K562 (cell line): ENCODE data around the gene TNRC6B. TPM values are rescaled to one million over a fixed set of nuclear protein-coding genes. Genes with fewer than 3 reads are reported as not detected.

Experiments
- ATAC-seq: fragments of 200-7000 bp; cut with Tn5 transposase; 3 replicates; pipeline ENCODE4 v1.9.1; 2020; ENCODE audit warnings: moderate library complexity
- BruUV-seq: library from RNA; stranded (reverse); fragments of 400-500 nt; replicated peaks from 2 replicates; lab custom pipeline; 2021; lab: Mats Ljungman, UMichigan
- CTCF ChIA-PET: fragments of 300-600 bp; formaldehyde crosslinking; extraction: SDS; loops from one replicate; lab custom pipeline; 2021; ENCODE audit warnings: low intra/inter-chr PET ratio; lab: Yijun Ruan, JAX
- POLR2A ChIA-PET: fragments of 300-600, 350-650 bp; sonication (Branson Sonifier 250); formaldehyde crosslinking; extraction: SDS; loops from one replicate; lab custom pipeline; 2021; ENCODE audit warnings: antibody characterized with exemption, inconsistent platforms; lab: Yijun Ruan, JAX
- DNase-seq, 4 experiments: peaks; one replicate each; pipeline versions ENCODE4 v3.0.0 to v3.0.0-alpha.2; 2011 to 2018; ENCODE audit warnings: low spot score in 3 of 4, mixed read lengths in 3 of 4; ENCODE audit errors: extremely low read depth in 1 of 4
- FAIRE-seq: peaks from 2 replicates; lab custom pipeline; 2011; peaks lifted over from hg19 to GRCh38; lab: Jason Lieb, UNC
- H2AFZ ChIP-seq: 2 replicates; pipeline ENCODE4 v1.6.0; 2011; ENCODE audit warnings: low read depth, low read length, control low read depth, inconsistent platforms
- H3K27ac ChIP-seq: fragments of 200-600 bp; 3 replicates; pipeline ENCODE4 v1.8.0; 2011; ENCODE audit warnings: low read depth, mild to moderate bottlenecking, control low read depth, inconsistent platforms, low read length, moderate library complexity, mixed read lengths; ENCODE audit errors: extremely low read depth
- H3K27me3 ChIP-seq, 2 experiments: fragments of 300-600 bp in 1 of 2; 2 replicates in 1 of 2; 3 replicates in 1 of 2; pipeline versions ENCODE4 v1.6.0 to v1.8.0; 2011; ENCODE audit warnings: inconsistent platforms in 2 of 2, low read length in 2 of 2, mild to moderate bottlenecking in 1 of 2, mixed read lengths in 1 of 2, moderate library complexity in 1 of 2; ENCODE audit not compliant: control insufficient read depth in 2 of 2, insufficient read depth in 2 of 2
- H3K36me3 ChIP-seq: fragments of 300-600 bp; 3 replicates; pipeline ENCODE4 v1.8.0; 2011; ENCODE audit warnings: mild to moderate bottlenecking, low read length, inconsistent platforms; ENCODE audit not compliant: control insufficient read depth, insufficient read depth
- H3K4me1 ChIP-seq, 2 experiments: fragments of 200-600 bp in 1 of 2; replicated peaks in 1 of 2; 2 replicates in 1 of 2; 3 replicates in 1 of 2; pipeline versions ENCODE4 v1.5.1 to v1.8.0; 2011; ENCODE audit warnings: inconsistent platforms in 2 of 2, low read length in 2 of 2, mild to moderate bottlenecking in 1 of 2, mixed read lengths in 1 of 2, moderate library complexity in 1 of 2; ENCODE audit not compliant: control insufficient read depth in 2 of 2, insufficient read depth in 2 of 2
- H3K4me2 ChIP-seq: 2 replicates; pipeline ENCODE4 v1.6.1; 2011; ENCODE audit warnings: low read length, control low read depth, inconsistent platforms, mixed read lengths; ENCODE audit not compliant: insufficient read depth
- H3K4me3 ChIP-seq: fragments of 200-600 bp; sonication (generic), shearing (Covaris generic); 2 replicates; pipeline ENCODE4 v1.5.1; 2016; ENCODE audit warnings: control low read depth, inconsistent platforms
- H3K79me2 ChIP-seq: fragments of 200-600 bp; 3 replicates; pipeline ENCODE4 v1.8.0; 2011; ENCODE audit warnings: low read length, inconsistent platforms; ENCODE audit not compliant: control insufficient read depth, insufficient read depth
- H3K9ac ChIP-seq, 2 experiments: 2 replicates each; pipeline versions ENCODE4 v1.6.0 to v1.6.1; 2011; ENCODE audit warnings: low read depth in 2 of 2, low read length in 2 of 2, control low read depth in 1 of 2, inconsistent platforms in 1 of 2, mild to moderate bottlenecking in 1 of 2, mixed read lengths in 1 of 2; ENCODE audit not compliant: insufficient read depth in 1 of 2
- H3K9me1 ChIP-seq: one replicate; pipeline ENCODE4 v1.6.0; 2011; ENCODE audit warnings: inconsistent platforms, mild to moderate bottlenecking, low read length, moderate library complexity; ENCODE audit not compliant: control insufficient read depth, insufficient read depth
- H3K9me3 ChIP-seq: replicated peaks from 2 replicates; pipeline ENCODE4 v1.5.1; 2011; ENCODE audit warnings: low read depth, low read length, inconsistent platforms; ENCODE audit not compliant: control insufficient read depth, insufficient read depth
- H4K20me1 ChIP-seq: replicated peaks from 2 replicates; pipeline ENCODE4 v1.6.1; 2011; ENCODE audit warnings: low read length, inconsistent platforms, mixed read lengths; ENCODE audit not compliant: control insufficient read depth, insufficient read depth
- ATF2 ChIP-seq: sonication (generic); formaldehyde crosslinking; IDR thresholded peaks from 2 replicates; pipeline ENCODE4 v1.8.1; 2022; ENCODE audit warnings: missing genetic modification reagents
- CBFA2T2 ChIP-seq: fragments of 450-650 bp; conservative IDR thresholded peaks from 2 replicates; pipeline ENCODE4 v1.6.1; 2017; ENCODE audit warnings: mild to moderate bottlenecking
- CBX3 ChIP-seq, 2 experiments: IDR thresholded peaks; 1 replicate in 1 of 2; 2 replicates in 1 of 2; pipeline ENCODE4 v1.6.1; 2012; ENCODE audit warnings: inconsistent platforms in 2 of 2, low read length in 2 of 2, borderline replicate concordance in 1 of 2, control low read depth in 1 of 2
- CTBP1 ChIP-seq: fragments of 450-650 bp; IDR thresholded peaks from 2 replicates; pipeline ENCODE4 v1.6.1; 2016; ENCODE audit warnings: borderline replicate concordance
- GTF2F1 ChIP-seq: IDR thresholded peaks from 2 replicates; pipeline ENCODE4 v1.6.1; 2011; ENCODE audit warnings: low read depth, low read length, improper control_type of control experiment
- KDM1A ChIP-seq, 2 experiments: fragments of 450-650 bp; IDR thresholded peaks; 2 replicates each; pipeline ENCODE4 v1.6.1; 2016; ENCODE audit warnings: mild to moderate bottlenecking in 2 of 2
- RBM22 ChIP-seq: fragments of 200-400 bp; formaldehyde crosslinking; IDR thresholded peaks from 2 replicates; pipeline ENCODE4 v1.6.1; 2018; ENCODE audit warnings: low read length, low read depth; ENCODE audit not compliant: poor library complexity, severe bottlenecking
- RREB1 ChIP-seq: fragments of 250-450 bp; sonication (Bioruptor Pico); IDR thresholded peaks from 2 replicates; pipeline ENCODE4 v1.4.0; 2020
- SLC30A9 ChIP-seq: fragments of 250-450 bp; sonication (Bioruptor Pico); IDR thresholded peaks from 2 replicates; pipeline ENCODE4 v1.8.0; 2022; ENCODE audit warnings: mild to moderate bottlenecking, moderate library complexity
- SMARCA5 ChIP-seq: fragments of 450-650 bp; IDR thresholded peaks from 2 replicates; pipeline ENCODE4 v1.6.1; 2016
- ZNF551 ChIP-seq: fragments of 250-450 bp; sonication (Bioruptor Pico); IDR thresholded peaks from 2 replicates; pipeline ENCODE4 v1.5.0; 2021; ENCODE audit warnings: mild to moderate bottlenecking, moderate library complexity
- ZNF766 ChIP-seq: fragments of 200-800 bp; sonication (Bioruptor generic); conservative IDR thresholded peaks from 2 replicates; pipeline ENCODE4 v1.6.1; 2016; ENCODE audit warnings: missing genetic modification characterization, missing compliant biosample characterization
- ZZZ3 ChIP-seq: fragments of 450-650 bp; IDR thresholded peaks from 2 replicates; pipeline ENCODE4 v1.6.1; 2016; ENCODE audit warnings: antibody characterized with exemption, mild to moderate bottlenecking, moderate library complexity
- WGBS: fragments of 100-300 bp; shearing (Covaris generic); methylation state at CpG from one replicate; pipeline ENCODE4 v1.1.6; 2016; ENCODE audit warnings: low coverage, mixed read lengths; ENCODE audit not compliant: insufficient coverage; ENCODE audit errors: missing lambda C conversion rate; 5-methylcytosine and 5-hydroxymethylcytosine counted together
- in situ Hi-C: fragments of 300-500 bp; cut with MboI; formaldehyde crosslinking; loops from 4 replicates; pipeline ENCODE4 v1.15.0; 2018; ENCODE audit warnings: inconsistent platforms, mixed read lengths
- intact Hi-C: fragments of 100-400 bp; cut with micrococcal nuclease; formaldehyde crosslinking; loops from 2 replicates; pipeline ENCODE4 v1.14.2; 2022
- polyA plus RNA-seq, 8 experiments: library from polyadenylated mRNA; depleted of rRNA in 4 of 8; stranded (reverse) in 5 of 8; unstranded in 3 of 8; fragments of >200 nt; fragmentation: Nextera tagmentation in 2 of 8; fragmentation: Illumina TruSeq in 1 of 8; extraction: Ambion mirVana in 2 of 8; extraction: Trizol in 1 of 8; gene quantifications; 2 replicates each; pipeline versions ENCODE4 v1.2.1 to v1.2.3, GENCODE V29; 2011 to 2014; ENCODE audit warnings: inconsistent platforms in 1 of 8, missing spikeins in 1 of 8
- total RNA-seq, 7 experiments: library from RNA; depleted of rRNA in 6 of 7; stranded (reverse); fragments of >200 nt in 6 of 7; fragmentation: Illumina TruSeq in 2 of 7; extraction: Trizol in 2 of 7; gene quantifications; 2 replicates each; pipeline versions ENCODE4 v1.2.1 to v1.2.3, GENCODE V29; 2011 to 2021; ENCODE audit warnings: low replicate concordance in 1 of 7
- TF ChIP-seq, protein P1 (sequence below): fragments of 450-650 bp; IDR thresholded peaks from 2 replicates; pipeline ENCODE4 v1.6.1; 2016; ENCODE audit warnings: mild to moderate bottlenecking

TNRC6B gene
- total and polyA plus RNA-seq, 9 of the 15 experiments (the other 6 are each of a cell fraction or from before 2014, with no cell fraction given), result 0.96 to 18.8 (median 10.8) TPM

- POLR2A ChIA-PET, result interaction anchor here (0.5 to 1.4 kb wide), 2 partner anchors 12 to 28 kb away, joined by 3 read pairs; no protein-coding TSS in a partner anchor
- DNase-seq (no peak), FAIRE-seq (no peak), ATAC-seq (no peak)
- Histone ChIP-seq H3K36me3 (peaks cover 16% of the 10 kb centered on the region), H3K4me2 (no peak overlapping the region), H3K79me2 (peaks cover 44% of the 10 kb centered on the region), H4K20me1 (no peaks in the 10 kb centered on the region), H3K9me1 (no peaks in the 10 kb centered on the region), H3K9me3 (no peaks in the 10 kb centered on the region), H3K4me1 (peaks cover 0 to 8% of the 10 kb centered on the region in 2 experiments; a peak in 3 of 5 replicates), H3K4me3 (no peak overlapping the region), H3K27ac (no peak overlapping the region), H3K27me3 (no peaks in the 10 kb centered on the region), H2AFZ (no peak overlapping the region), H3K9ac (no peak overlapping the region)
- intact Hi-C loops (no loop called here), in situ Hi-C loops (no loop called here)
- CTCF ChIA-PET, result no interaction called here
- no peak for TF ChIP-seq KDM1A (IDR thresholded peaks at IDR 0.05)
- TF ChIP-seq, protein P1, sequence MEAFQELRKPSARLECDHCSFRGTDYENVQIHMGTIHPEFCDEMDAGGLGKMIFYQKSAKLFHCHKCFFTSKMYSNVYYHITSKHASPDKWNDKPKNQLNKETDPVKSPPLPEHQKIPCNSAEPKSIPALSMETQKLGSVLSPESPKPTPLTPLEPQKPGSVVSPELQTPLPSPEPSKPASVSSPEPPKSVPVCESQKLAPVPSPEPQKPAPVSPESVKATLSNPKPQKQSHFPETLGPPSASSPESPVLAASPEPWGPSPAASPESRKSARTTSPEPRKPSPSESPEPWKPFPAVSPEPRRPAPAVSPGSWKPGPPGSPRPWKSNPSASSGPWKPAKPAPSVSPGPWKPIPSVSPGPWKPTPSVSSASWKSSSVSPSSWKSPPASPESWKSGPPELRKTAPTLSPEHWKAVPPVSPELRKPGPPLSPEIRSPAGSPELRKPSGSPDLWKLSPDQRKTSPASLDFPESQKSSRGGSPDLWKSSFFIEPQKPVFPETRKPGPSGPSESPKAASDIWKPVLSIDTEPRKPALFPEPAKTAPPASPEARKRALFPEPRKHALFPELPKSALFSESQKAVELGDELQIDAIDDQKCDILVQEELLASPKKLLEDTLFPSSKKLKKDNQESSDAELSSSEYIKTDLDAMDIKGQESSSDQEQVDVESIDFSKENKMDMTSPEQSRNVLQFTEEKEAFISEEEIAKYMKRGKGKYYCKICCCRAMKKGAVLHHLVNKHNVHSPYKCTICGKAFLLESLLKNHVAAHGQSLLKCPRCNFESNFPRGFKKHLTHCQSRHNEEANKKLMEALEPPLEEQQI, result no peak
- TF ChIP-seq RREB1 (CRISPR knock-in tag), result no peak
- TF ChIP-seq SMARCA5, result no peak
- no peak for TF ChIP-seq SLC30A9
- TF ChIP-seq ZNF551 (CRISPR knock-in tag), result no peak
- TF ChIP-seq GTF2F1, result no peak
- no peak for TF ChIP-seq CBX3 (IDR thresholded peaks at IDR 0.05; ENCODE audit: borderline replicate concordance in 1 of 2, low read length in 2 of 2)
- TF ChIP-seq CBFA2T2, result no peak
- TF ChIP-seq RBM22, result no peak
- TF ChIP-seq ATF2, result no peak
- no peak for TF ChIP-seq CTBP1
- no peak for TF ChIP-seq ZZZ3
- no peak for TF ChIP-seq ZNF766 (CRISPR knock-in tag)
- 98% methylated on average over 5 of the region's 5 CpGs for WGBS
- no TSS peak for BruUV-seq
Observed at GRCh38 chr22:40376149-40376548, 198.4 kb downstream of the TNRC6B start.
